GM12878 (cell line): ENCODE measurements around the gene LZIC.

Experiments
- CTCF ChIP-seq, 3 experiments: IDR thresholded peaks in 2 of 3; conservative IDR thresholded peaks in 1 of 3; 2 replicates each; pipeline ENCODE4 v1.5.1; 2011; ENCODE audit warnings: low read depth in 3 of 3, low read length in 3 of 3, mild to moderate bottlenecking in 3 of 3, control low read depth in 2 of 3, moderate library complexity in 2 of 3, inconsistent platforms in 1 of 3, mixed read lengths in 1 of 3; ENCODE audit not compliant: control insufficient read depth in 2 of 3, insufficient read depth in 1 of 3; ENCODE audit errors: extremely low read depth in 1 of 3
- PAX5 ChIP-seq: IDR thresholded peaks from 2 replicates; pipeline ENCODE4 v1.6.1; 2011; ENCODE audit warnings: low read depth, low read length, borderline replicate concordance

GRCh38 chr1:9920606-9921005 is 22.6 kb downstream of the LZIC start:
- no peak for TF ChIP-seq CTCF (IDR thresholded peaks at IDR 0.05 in 2 of 3, conservative IDR thresholded peaks at IDR 0.05 in 1 of 3; ENCODE audit: control insufficient read depth in 2 of 3, extremely low read depth in 1 of 3, insufficient read depth in 1 of 3, low read depth in 3 of 3, low read length in 3 of 3)
- TF ChIP-seq PAX5 = no peak
